SK-N-SH treated with all-trans-retinoic acid at 6 μM for 48 hours (cell line): ENCODE measurements around the gene NAT14.

ENCODE experiments used
- ATAC-seq: fragments of 200-7000 bp; cut with Tn5 transposase; 3 replicates; pipeline ENCODE4 v1.9.1; 2020; ENCODE audit warnings: mild to moderate bottlenecking, moderate library complexity
- ARNTL ChIP-seq: fragments of 450-650 bp; formaldehyde crosslinking; IDR thresholded peaks from 2 replicates; pipeline ENCODE4 v1.5.0; 2020; ENCODE audit warnings: low read depth, mild to moderate bottlenecking, moderate library complexity, borderline replicate concordance
- BACH2 ChIP-seq: fragments of 250-450 bp; sonication (Bioruptor Pico); IDR thresholded peaks from 2 replicates; pipeline ENCODE4 v1.9.0; 2021; ENCODE audit warnings: mild to moderate bottlenecking, borderline replicate concordance
- CSDC2 ChIP-seq: fragments of 250-450 bp; sonication (Bioruptor Pico); IDR thresholded peaks from 2 replicates; pipeline ENCODE4 v1.5.0; 2020; ENCODE audit warnings: mild to moderate bottlenecking, moderate library complexity
- ESRRG ChIP-seq: fragments of 250-450 bp; sonication (Bioruptor Pico); IDR thresholded peaks from 2 replicates; pipeline ENCODE4 v1.6.1; 2021; ENCODE audit warnings: mild to moderate bottlenecking
- GLIS3 ChIP-seq: fragments of 250-450 bp; sonication (Bioruptor Pico); IDR thresholded peaks from 2 replicates; pipeline ENCODE4 v1.5.0; 2020; ENCODE audit warnings: mild to moderate bottlenecking, moderate library complexity
- ISL1 ChIP-seq: fragments of 250-450 bp; sonication (Bioruptor Pico); IDR thresholded peaks from 2 replicates; pipeline ENCODE4 v2.1.2; 2022; ENCODE audit warnings: mild to moderate bottlenecking, moderate library complexity
- OSR1 ChIP-seq: fragments of 250-450 bp; sonication (Bioruptor Pico); IDR thresholded peaks from 2 replicates; pipeline ENCODE4 v1.8.0; 2022; ENCODE audit warnings: moderate library complexity, mild to moderate bottlenecking, inconsistent platforms
- PPARA ChIP-seq: fragments of 250-450 bp; sonication (Bioruptor Pico); IDR thresholded peaks from 2 replicates; pipeline ENCODE4 v1.5.0; 2020; ENCODE audit warnings: mild to moderate bottlenecking, borderline replicate concordance
- RARB ChIP-seq: fragments of 250-450 bp; sonication (Bioruptor Pico); IDR thresholded peaks from 2 replicates; pipeline ENCODE4 v1.8.0; 2021; ENCODE audit warnings: mild to moderate bottlenecking, moderate library complexity
- SNAI2 ChIP-seq: fragments of 250-450 bp; sonication (Bioruptor Pico); IDR thresholded peaks from 2 replicates; pipeline ENCODE4 v1.5.0; 2020; ENCODE audit warnings: mild to moderate bottlenecking, moderate library complexity
- TCF4 ChIP-seq: fragments of 250-450 bp; sonication (Bioruptor Pico); IDR thresholded peaks from 2 replicates; pipeline ENCODE4 v1.8.0; 2021; ENCODE audit warnings: mild to moderate bottlenecking, moderate library complexity, borderline replicate concordance
- TOX ChIP-seq: fragments of 250-450 bp; sonication (Bioruptor Pico); IDR thresholded peaks from 2 replicates; pipeline ENCODE4 v1.8.0; 2021; ENCODE audit warnings: mild to moderate bottlenecking, moderate library complexity, borderline replicate concordance
- ZC3H10 ChIP-seq: fragments of 250-450 bp; sonication (Bioruptor Pico); IDR thresholded peaks from 2 replicates; pipeline ENCODE4 v1.5.1; 2021; ENCODE audit warnings: mild to moderate bottlenecking, moderate library complexity
- ZFP3 ChIP-seq: fragments of 250-450 bp; sonication (Bioruptor Pico); IDR thresholded peaks from 2 replicates; pipeline ENCODE4 v1.5.0; 2020; ENCODE audit warnings: mild to moderate bottlenecking, moderate library complexity
- ZFP30 ChIP-seq: fragments of 450-650 bp; formaldehyde crosslinking; IDR thresholded peaks from 2 replicates; pipeline ENCODE4 v1.5.0; 2022; ENCODE audit warnings: mild to moderate bottlenecking, moderate library complexity
- ZNF565 ChIP-seq: fragments of 450-650 bp; formaldehyde crosslinking; conservative IDR thresholded peaks from 2 replicates; pipeline ENCODE4 v1.5.0; 2020; ENCODE audit warnings: low read depth, mild to moderate bottlenecking, moderate library complexity
- ZNF70 ChIP-seq: fragments of 450-650 bp; formaldehyde crosslinking; IDR thresholded peaks from 2 replicates; pipeline ENCODE4 v1.5.0; 2020; ENCODE audit warnings: mild to moderate bottlenecking, moderate library complexity
- ZNF8 ChIP-seq: fragments of 450-650 bp; formaldehyde crosslinking; IDR thresholded peaks from 2 replicates; pipeline ENCODE4 v1.5.0; 2020; ENCODE audit warnings: mild to moderate bottlenecking, moderate library complexity
- TF ChIP-seq, protein P1 (sequence below): fragments of 250-450 bp; sonication (Bioruptor Pico); IDR thresholded peaks from 2 replicates; pipeline ENCODE4 v1.5.1; 2020; ENCODE audit warnings: low read depth, mild to moderate bottlenecking, moderate library complexity
- TF ChIP-seq, protein P2 (sequence below): fragments of 250-450 bp; sonication (Bioruptor Pico); IDR thresholded peaks from 2 replicates; pipeline ENCODE4 v1.8.0; 2020; ENCODE audit warnings: mild to moderate bottlenecking, moderate library complexity, borderline replicate concordance
- TF ChIP-seq, protein P3 (sequence below): fragments of 250-450 bp; sonication (Bioruptor Pico); IDR thresholded peaks from 2 replicates; pipeline ENCODE4 v1.8.0; 2021; ENCODE audit warnings: low read depth, mild to moderate bottlenecking, moderate library complexity, borderline replicate concordance
- TF ChIP-seq, protein P4 (sequence below): fragments of 250-450 bp; sonication (Bioruptor Pico); IDR thresholded peaks from 2 replicates; pipeline ENCODE4 v1.5.0; 2020; ENCODE audit warnings: mild to moderate bottlenecking, moderate library complexity
- TF ChIP-seq, protein P5 (sequence below): fragments of 250-450 bp; sonication (Bioruptor Pico); IDR thresholded peaks from 2 replicates; pipeline ENCODE4 v1.5.1; 2021; ENCODE audit warnings: mild to moderate bottlenecking, moderate library complexity

The NAT14 gene

DNA sequence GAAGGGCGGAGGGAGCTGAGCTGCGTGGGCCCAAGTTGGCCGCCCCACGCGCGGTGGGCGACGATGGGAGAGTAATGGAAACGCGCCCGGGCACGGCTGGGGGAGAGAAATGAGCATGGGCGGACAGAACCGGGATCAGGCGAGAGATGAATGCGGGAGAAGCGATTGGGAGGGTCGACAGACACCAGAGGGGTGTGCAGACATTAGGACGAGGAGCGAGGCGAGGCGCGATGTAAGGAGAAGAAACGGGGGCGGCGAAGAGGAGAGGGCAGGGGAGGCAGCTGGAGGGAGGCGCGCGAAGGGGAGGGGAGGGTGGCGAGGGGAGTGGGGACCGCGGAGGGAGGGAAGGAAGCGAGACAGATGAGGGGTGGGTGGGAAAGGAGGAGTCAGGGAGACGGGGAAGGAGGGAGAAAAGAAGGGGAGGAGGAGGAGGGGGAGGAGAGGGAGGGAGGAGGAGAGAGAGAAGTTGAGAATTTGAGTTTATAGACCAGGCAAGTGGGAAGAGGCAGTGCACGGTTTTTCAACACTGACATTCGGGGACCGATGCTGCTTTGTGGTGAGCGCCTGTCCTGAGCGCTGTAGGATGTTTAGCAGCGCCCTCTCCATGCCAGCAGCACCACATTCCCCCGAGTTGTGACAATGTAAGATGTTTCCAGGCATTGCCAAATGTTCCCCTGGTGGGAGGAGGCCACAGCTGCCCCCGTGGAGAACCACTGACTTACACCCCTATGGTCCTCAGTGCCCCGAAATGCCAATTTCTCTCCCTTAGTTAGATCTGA, 41.8 kb upstream of the NAT14 start, which contains the start of gene SHISA7 (continued):
- no peak for TF ChIP-seq PPARA (CRISPR knock-in tag)
- TF ChIP-seq OSR1 (CRISPR knock-in tag), result no peak
- no peak for TF ChIP-seq ZFP30

DNA sequence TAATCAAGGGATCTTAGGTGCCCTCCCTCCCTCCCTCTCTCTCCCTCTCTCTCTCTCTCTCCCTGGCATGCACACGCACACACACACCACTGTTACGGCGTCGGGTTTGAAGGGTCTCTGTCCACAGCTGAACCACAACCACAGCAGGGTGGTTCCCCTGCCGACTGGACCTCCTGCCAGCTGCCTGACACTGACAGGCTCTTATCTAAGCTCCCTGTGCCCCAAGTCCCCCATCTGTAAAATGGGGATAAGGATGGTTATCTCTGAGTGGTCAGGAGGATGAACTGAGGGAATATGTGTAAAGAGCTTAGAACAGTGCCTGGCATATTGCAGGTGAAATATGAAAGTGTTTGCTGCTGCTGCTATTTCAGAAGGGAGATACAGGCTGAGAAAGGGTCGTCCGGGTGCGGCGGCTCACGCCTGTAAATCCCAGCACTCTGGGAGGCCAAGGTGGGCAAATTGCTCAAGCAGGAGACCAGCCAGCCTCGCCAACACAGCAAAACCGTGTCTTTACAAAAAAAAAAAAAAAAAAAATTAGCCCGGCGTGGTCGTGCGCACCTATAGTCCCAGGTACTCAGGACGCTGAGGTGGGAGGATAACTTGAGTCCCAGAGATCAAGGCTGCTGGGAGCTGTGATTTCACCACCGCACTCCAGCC, 41.0 kb upstream of the NAT14 start:
- no peak for TF ChIP-seq RARB
- TF ChIP-seq ISL1 (CRISPR knock-in tag), result no peak
- TF ChIP-seq GLIS3, result no peak
- TF ChIP-seq ZFP30, result no peak
- TF ChIP-seq BACH2 (CRISPR knock-in tag), result no peak
- TF ChIP-seq, protein P1, sequence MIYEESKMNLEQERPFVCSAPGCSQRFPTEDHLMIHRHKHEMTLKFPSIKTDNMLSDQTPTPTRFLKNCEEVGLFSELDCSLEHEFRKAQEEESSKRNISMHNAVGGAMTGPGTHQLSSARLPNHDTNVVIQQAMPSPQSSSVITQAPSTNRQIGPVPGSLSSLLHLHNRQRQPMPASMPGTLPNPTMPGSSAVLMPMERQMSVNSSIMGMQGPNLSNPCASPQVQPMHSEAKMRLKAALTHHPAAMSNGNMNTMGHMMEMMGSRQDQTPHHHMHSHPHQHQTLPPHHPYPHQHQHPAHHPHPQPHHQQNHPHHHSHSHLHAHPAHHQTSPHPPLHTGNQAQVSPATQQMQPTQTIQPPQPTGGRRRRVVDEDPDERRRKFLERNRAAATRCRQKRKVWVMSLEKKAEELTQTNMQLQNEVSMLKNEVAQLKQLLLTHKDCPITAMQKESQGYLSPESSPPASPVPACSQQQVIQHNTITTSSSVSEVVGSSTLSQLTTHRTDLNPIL, result no peak
- no peak for TF ChIP-seq ZNF70 (CRISPR knock-in tag)
- TF ChIP-seq TOX (CRISPR knock-in tag), result no peak
- TF ChIP-seq ZNF565 (CRISPR knock-in tag), result no peak
- TF ChIP-seq, protein P2, sequence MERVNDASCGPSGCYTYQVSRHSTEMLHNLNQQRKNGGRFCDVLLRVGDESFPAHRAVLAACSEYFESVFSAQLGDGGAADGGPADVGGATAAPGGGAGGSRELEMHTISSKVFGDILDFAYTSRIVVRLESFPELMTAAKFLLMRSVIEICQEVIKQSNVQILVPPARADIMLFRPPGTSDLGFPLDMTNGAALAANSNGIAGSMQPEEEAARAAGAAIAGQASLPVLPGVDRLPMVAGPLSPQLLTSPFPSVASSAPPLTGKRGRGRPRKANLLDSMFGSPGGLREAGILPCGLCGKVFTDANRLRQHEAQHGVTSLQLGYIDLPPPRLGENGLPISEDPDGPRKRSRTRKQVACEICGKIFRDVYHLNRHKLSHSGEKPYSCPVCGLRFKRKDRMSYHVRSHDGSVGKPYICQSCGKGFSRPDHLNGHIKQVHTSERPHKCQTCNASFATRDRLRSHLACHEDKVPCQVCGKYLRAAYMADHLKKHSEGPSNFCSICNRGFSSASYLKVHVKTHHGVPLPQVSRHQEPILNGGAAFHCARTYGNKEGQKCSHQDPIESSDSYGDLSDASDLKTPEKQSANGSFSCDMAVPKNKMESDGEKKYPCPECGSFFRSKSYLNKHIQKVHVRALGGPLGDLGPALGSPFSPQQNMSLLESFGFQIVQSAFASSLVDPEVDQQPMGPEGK (CRISPR knock-in tag), result no peak
- no peak for TF ChIP-seq TCF4 (CRISPR knock-in tag)
- no peak for TF ChIP-seq ZC3H10 (CRISPR knock-in tag)
- TF ChIP-seq ZFP3, result no peak
- no peak for TF ChIP-seq ZNF8 (CRISPR knock-in tag)
- TF ChIP-seq CSDC2 (CRISPR knock-in tag), result no peak
- no peak for TF ChIP-seq ESRRG
- TF ChIP-seq OSR1 (CRISPR knock-in tag), result no peak
- TF ChIP-seq, protein P3, sequence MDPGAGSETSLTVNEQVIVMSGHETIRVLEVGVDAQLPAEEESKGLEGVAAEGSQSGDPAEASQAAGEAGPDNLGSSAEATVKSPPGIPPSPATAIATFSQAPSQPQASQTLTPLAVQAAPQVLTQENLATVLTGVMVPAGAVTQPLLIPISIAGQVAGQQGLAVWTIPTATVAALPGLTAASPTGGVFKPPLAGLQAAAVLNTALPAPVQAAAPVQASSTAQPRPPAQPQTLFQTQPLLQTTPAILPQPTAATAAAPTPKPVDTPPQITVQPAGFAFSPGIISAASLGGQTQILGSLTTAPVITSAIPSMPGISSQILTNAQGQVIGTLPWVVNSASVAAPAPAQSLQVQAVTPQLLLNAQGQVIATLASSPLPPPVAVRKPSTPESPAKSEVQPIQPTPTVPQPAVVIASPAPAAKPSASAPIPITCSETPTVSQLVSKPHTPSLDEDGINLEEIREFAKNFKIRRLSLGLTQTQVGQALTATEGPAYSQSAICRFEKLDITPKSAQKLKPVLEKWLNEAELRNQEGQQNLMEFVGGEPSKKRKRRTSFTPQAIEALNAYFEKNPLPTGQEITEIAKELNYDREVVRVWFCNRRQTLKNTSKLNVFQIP (CRISPR knock-in tag), result no peak
- no peak for TF ChIP-seq ARNTL (CRISPR knock-in tag)
- TF ChIP-seq, protein P4, sequence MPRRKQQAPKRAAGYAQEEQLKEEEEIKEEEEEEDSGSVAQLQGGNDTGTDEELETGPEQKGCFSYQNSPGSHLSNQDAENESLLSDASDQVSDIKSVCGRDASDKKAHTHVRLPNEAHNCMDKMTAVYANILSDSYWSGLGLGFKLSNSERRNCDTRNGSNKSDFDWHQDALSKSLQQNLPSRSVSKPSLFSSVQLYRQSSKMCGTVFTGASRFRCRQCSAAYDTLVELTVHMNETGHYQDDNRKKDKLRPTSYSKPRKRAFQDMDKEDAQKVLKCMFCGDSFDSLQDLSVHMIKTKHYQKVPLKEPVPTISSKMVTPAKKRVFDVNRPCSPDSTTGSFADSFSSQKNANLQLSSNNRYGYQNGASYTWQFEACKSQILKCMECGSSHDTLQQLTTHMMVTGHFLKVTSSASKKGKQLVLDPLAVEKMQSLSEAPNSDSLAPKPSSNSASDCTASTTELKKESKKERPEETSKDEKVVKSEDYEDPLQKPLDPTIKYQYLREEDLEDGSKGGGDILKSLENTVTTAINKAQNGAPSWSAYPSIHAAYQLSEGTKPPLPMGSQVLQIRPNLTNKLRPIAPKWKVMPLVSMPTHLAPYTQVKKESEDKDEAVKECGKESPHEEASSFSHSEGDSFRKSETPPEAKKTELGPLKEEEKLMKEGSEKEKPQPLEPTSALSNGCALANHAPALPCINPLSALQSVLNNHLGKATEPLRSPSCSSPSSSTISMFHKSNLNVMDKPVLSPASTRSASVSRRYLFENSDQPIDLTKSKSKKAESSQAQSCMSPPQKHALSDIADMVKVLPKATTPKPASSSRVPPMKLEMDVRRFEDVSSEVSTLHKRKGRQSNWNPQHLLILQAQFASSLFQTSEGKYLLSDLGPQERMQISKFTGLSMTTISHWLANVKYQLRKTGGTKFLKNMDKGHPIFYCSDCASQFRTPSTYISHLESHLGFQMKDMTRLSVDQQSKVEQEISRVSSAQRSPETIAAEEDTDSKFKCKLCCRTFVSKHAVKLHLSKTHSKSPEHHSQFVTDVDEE (CRISPR knock-in tag), result no peak

DNA sequence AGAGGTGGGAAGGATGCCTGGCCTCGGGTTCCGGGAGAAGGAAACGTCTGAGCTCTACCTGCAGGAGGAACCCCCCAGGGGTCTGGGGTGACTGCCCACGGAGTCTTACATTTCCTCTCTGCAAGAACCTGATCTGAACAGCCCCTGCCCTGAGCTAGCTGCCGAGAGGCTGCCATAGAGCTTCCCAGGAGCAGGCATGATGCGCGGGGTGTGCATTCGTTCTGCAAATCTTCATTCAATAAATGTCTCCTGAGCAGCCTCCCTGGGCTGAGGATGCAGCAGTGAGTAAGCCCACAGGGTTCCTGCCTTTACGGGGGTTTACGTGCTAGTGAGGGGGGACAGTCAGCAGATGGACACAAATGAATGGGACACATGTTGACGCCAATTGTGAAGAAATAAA, 40.3 kb upstream of the NAT14 start:
- ATAC-seq, result no peak
- no peak for TF ChIP-seq ZC3H10 (CRISPR knock-in tag)
- no peak for TF ChIP-seq ZNF565 (CRISPR knock-in tag)
- TF ChIP-seq TCF4 (CRISPR knock-in tag), result no peak
- TF ChIP-seq, protein P4 (CRISPR knock-in tag), result no peak
- TF ChIP-seq ARNTL (CRISPR knock-in tag), result no peak
- TF ChIP-seq RARB, result no peak
- no peak for TF ChIP-seq BACH2 (CRISPR knock-in tag)
- no peak for TF ChIP-seq SNAI2 (CRISPR knock-in tag)
- TF ChIP-seq, protein P3 (CRISPR knock-in tag), result no peak
- TF ChIP-seq ISL1 (CRISPR knock-in tag), result no peak
- no peak for TF ChIP-seq TOX (CRISPR knock-in tag)
- TF ChIP-seq, protein P5, sequence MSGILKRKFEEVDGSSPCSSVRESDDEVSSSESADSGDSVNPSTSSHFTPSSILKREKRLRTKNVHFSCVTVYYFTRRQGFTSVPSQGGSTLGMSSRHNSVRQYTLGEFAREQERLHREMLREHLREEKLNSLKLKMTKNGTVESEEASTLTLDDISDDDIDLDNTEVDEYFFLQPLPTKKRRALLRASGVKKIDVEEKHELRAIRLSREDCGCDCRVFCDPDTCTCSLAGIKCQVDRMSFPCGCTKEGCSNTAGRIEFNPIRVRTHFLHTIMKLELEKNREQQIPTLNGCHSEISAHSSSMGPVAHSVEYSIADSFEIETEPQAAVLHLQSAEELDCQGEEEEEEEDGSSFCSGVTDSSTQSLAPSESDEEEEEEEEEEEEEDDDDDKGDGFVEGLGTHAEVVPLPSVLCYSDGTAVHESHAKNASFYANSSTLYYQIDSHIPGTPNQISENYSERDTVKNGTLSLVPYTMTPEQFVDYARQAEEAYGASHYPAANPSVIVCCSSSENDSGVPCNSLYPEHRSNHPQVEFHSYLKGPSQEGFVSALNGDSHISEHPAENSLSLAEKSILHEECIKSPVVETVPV (CRISPR knock-in tag), result no peak
- no peak for TF ChIP-seq OSR1 (CRISPR knock-in tag)

More for the DNA sequence above, 41.0 kb upstream of the NAT14 start:
- ATAC-seq, result no peak
